AG09319 (cell line): ENCODE measurements around the gene PRR11.
"Not testable (repeated sequence)": the region's sequence is repeated elsewhere in the genome, so short reads cannot be mapped to it uniquely, and the experiment has no call there.

Source experiments
- DNase-seq: peaks from one replicate; pipeline ENCODE4 v3.0.0-alpha.2; 2010; ENCODE audit warnings: low read depth; ENCODE audit errors: extremely low read depth
- CTCF ChIP-seq: IDR thresholded peaks from 2 replicates; pipeline ENCODE4 v1.5.1; 2011; ENCODE audit warnings: low read depth, mild to moderate bottlenecking, inconsistent platforms, low read length, moderate library complexity

Gene PRR11

GRCh38 chr17:59172436-59173004, 17.0 kb downstream of the PRR11 start:
- DNase-seq = no peak
- no peak for TF ChIP-seq CTCF

- no peak for DNase-seq
- no peak for TF ChIP-seq CTCF
Measured at GRCh38 chr17:59174671-59175070, 19.1 kb downstream of the PRR11 start.

- TF ChIP-seq CTCF = no peak
- no peak for DNase-seq
Measured at GRCh38 chr17:59175076-59175475, 19.5 kb downstream of the PRR11 start.

GRCh38 chr17:59178266-59178985, 22.9 kb downstream of the PRR11 start:
- DNase-seq = no peak
- no peak for TF ChIP-seq CTCF

GRCh38 chr17:59179601-59180000, 24.1 kb downstream of the PRR11 start:
- DNase-seq = not testable (repeated sequence)

- TF ChIP-seq CTCF = no peak
- DNase-seq = no peak
Measured at GRCh38 chr17:59180626-59181025, 25.1 kb downstream of the PRR11 start.

- no peak for TF ChIP-seq CTCF
- no peak for DNase-seq
Measured at GRCh38 chr17:59181481-59181880, 25.9 kb downstream of the PRR11 start.

- no peak for DNase-seq
Measured at GRCh38 chr17:59185997-59186396, 30.5 kb downstream of the PRR11 start.

More at GRCh38 chr17:59185997-59186396, 30.5 kb downstream of the PRR11 start:
- TF ChIP-seq CTCF = no peak
